ENCODE data around the gene STXBP3. TPM values are rescaled to one million over a fixed set of nuclear protein-coding genes. Genes with fewer than 3 reads are reported as not detected.

The STXBP3 gene
- total RNA-seq, 1 experiment from 2014 or later = 68.9 TPM

DNA sequence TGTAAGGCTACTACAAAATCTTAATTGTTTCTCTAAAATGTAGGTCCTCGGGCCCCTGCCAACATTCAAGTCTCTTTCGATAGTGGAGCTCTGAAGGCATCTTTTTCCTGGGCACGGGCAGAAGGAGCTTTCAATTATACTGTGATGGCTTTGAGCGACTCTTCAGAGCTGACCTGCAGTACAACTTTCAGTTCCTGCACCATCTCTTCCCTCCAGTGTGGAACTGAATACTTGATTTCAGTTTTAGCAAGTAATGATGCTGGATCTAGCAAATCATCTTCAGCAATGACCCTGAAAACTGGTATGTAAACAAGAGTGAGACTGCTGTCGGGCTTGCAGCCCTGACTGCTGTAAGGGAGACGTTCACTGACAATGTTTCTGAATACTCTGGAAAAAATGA, 24.2 kb upstream of the STXBP3 start:
- no peak overlapping the region; the same call in 1 of the 2 replicates for H2AFZ ChIP-seq (ENCODE audit: low read length)
- H4K20me1 ChIP-seq (ENCODE audit: insufficient read depth, low read depth, low read length) = no peaks in the 10 kb centered on the region
- no peak overlapping the region for H3K4me3 ChIP-seq (ENCODE audit: low read length)
- no peak for DNase-seq
- no peak overlapping the region for H3K27ac ChIP-seq (ENCODE audit: low read length)
- H3K4me2 ChIP-seq (ENCODE audit: low read depth, low read length, poor library complexity, severe bottlenecking) = no peak overlapping the region
- H3K9me2 ChIP-seq (replicated peaks; ENCODE audit: insufficient read depth, low read length) = no peaks in the 10 kb centered on the region
- no peaks in the 10 kb centered on the region for H3K36me3 ChIP-seq (ENCODE audit: insufficient read depth, low read length)
- peaks cover 2% of the 10 kb centered on the region; the same call in 1 of the 2 replicates for H3K4me1 ChIP-seq (ENCODE audit: low read length)
- H3K9ac ChIP-seq (ENCODE audit: low read length) = no peak overlapping the region
- H3K79me2 ChIP-seq (ENCODE audit: low read length) = no peaks in the 10 kb centered on the region
- H3K9me3 ChIP-seq (ENCODE audit: low read length) = no peaks in the 10 kb centered on the region
- H3K27me3 ChIP-seq (ENCODE audit: low read length) = no peaks in the 10 kb centered on the region

- no peaks in the 10 kb centered on the region for H3K9me2 ChIP-seq (replicated peaks; ENCODE audit: insufficient read depth, low read length)
Observed at GRCh38 chr1:108725906-108726305, 20.6 kb upstream of the STXBP3 start.

GRCh38 chr1:108728327-108728923, 18.0 kb upstream of the STXBP3 start:
- Histone ChIP-seq H3K9me3 (ENCODE audit: low read length) (no peaks in the 10 kb centered on the region), H3K79me2 (ENCODE audit: low read length) (no peaks in the 10 kb centered on the region), H3K4me3 (ENCODE audit: low read length) (no peak overlapping the region), H3K9ac (ENCODE audit: low read length) (no peak overlapping the region), H3K9me2 (replicated peaks; ENCODE audit: insufficient read depth, low read length) (no peaks in the 10 kb centered on the region), H3K27me3 (ENCODE audit: low read length) (0 out of 2 replicates have a peak, but pooled peaks cover 2% of the 10 kb centered on the region), H3K4me2 (ENCODE audit: low read depth, low read length, poor library complexity, severe bottlenecking) (no peak overlapping the region), H3K27ac (ENCODE audit: low read length) (no peak overlapping the region), H2AFZ (ENCODE audit: low read length) (no peak overlapping the region), H3K36me3 (ENCODE audit: insufficient read depth, low read length) (no peaks in the 10 kb centered on the region), H3K4me1 (ENCODE audit: low read length) (peaks cover 5% of the 10 kb centered on the region; the same call in 1 of the 2 replicates), H4K20me1 (ENCODE audit: insufficient read depth, low read depth, low read length) (no peaks in the 10 kb centered on the region)
- no peak for DNase-seq

More at GRCh38 chr1:108725906-108726305, 20.6 kb upstream of the STXBP3 start:
- no peaks in the 10 kb centered on the region for H3K79me2 ChIP-seq (ENCODE audit: low read length)
- no peak overlapping the region for H3K9ac ChIP-seq (ENCODE audit: low read length)
- DNase-seq = no peak
- no peak overlapping the region for H2AFZ ChIP-seq (ENCODE audit: low read length)
- H3K27ac ChIP-seq (ENCODE audit: low read length) = no peak overlapping the region
- H3K27me3 ChIP-seq (ENCODE audit: low read length) = 0 out of 2 replicates have a peak, but pooled peaks cover 2% of the 10 kb centered on the region
- peaks cover 3% of the 10 kb centered on the region; the same call in 1 of the 2 replicates for H3K4me1 ChIP-seq (ENCODE audit: low read length)
- H3K36me3 ChIP-seq (ENCODE audit: insufficient read depth, low read length) = no peaks in the 10 kb centered on the region
- H3K4me2 ChIP-seq (ENCODE audit: low read depth, low read length, poor library complexity, severe bottlenecking) = no peak overlapping the region
- no peaks in the 10 kb centered on the region for H3K9me3 ChIP-seq (ENCODE audit: low read length)
- H4K20me1 ChIP-seq (ENCODE audit: insufficient read depth, low read depth, low read length) = no peaks in the 10 kb centered on the region
- no peak overlapping the region for H3K4me3 ChIP-seq (ENCODE audit: low read length)

- Histone ChIP-seq H3K79me2 (ENCODE audit: low read length) (no peaks in the 10 kb centered on the region), H2AFZ (ENCODE audit: low read length) (no peak overlapping the region), H3K4me2 (ENCODE audit: low read depth, low read length, poor library complexity, severe bottlenecking) (no peak overlapping the region), H3K4me3 (ENCODE audit: low read length) (no peak overlapping the region), H3K9me2 (replicated peaks; ENCODE audit: insufficient read depth, low read length) (no peaks in the 10 kb centered on the region), H3K27ac (ENCODE audit: low read length) (no peak overlapping the region), H3K36me3 (ENCODE audit: insufficient read depth, low read length) (no peaks in the 10 kb centered on the region), H3K9me3 (ENCODE audit: low read length) (no peaks in the 10 kb centered on the region), H3K4me1 (ENCODE audit: low read length) (peaks cover 5% of the 10 kb centered on the region; the same call in 1 of the 2 replicates), H4K20me1 (ENCODE audit: insufficient read depth, low read depth, low read length) (no peaks in the 10 kb centered on the region), H3K27me3 (ENCODE audit: low read length) (0 out of 2 replicates have a peak, but pooled peaks cover 2% of the 10 kb centered on the region), H3K9ac (ENCODE audit: low read length) (no peak overlapping the region)
- DNase-seq = no peak
Observed at GRCh38 chr1:108729481-108729880, 17.0 kb upstream of the STXBP3 start.

DNA sequence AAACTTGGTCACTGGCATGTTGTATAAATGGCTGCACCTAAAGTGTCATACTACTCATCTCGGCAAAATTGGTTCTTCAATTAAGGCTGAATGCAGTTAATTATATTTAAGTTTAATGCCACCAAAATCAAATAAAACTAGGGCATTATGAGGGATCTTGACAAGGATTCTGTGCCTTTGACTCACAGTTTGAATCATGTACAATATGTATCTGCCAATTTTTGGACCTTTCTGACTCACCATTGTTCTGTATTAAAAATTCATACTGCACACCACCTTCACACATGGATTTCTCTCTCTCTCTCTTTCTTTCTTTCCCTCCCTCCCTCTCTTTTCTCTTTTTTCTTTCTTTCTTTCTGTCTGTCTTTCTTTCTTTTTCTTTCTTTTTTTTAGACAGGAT, 14.1 kb upstream of the STXBP3 start:
- Histone ChIP-seq H2AFZ (ENCODE audit: low read length) (no peak overlapping the region), H3K4me3 (ENCODE audit: low read length) (no peak overlapping the region), H3K36me3 (ENCODE audit: insufficient read depth, low read length) (no peaks in the 10 kb centered on the region), H4K20me1 (ENCODE audit: insufficient read depth, low read depth, low read length) (no peaks in the 10 kb centered on the region), H3K4me2 (ENCODE audit: low read depth, low read length, poor library complexity, severe bottlenecking) (no peak overlapping the region), H3K9ac (ENCODE audit: low read length) (no peak overlapping the region), H3K4me1 (ENCODE audit: low read length) (peaks cover 5% of the 10 kb centered on the region; the same call in 1 of the 2 replicates), H3K9me2 (replicated peaks; ENCODE audit: insufficient read depth, low read length) (no peaks in the 10 kb centered on the region), H3K27ac (ENCODE audit: low read length) (no peak overlapping the region), H3K79me2 (ENCODE audit: low read length) (no peaks in the 10 kb centered on the region), H3K9me3 (ENCODE audit: low read length) (no peaks in the 10 kb centered on the region), H3K27me3 (ENCODE audit: low read length) (0 out of 2 replicates have a peak, but pooled peaks cover 2% of the 10 kb centered on the region)
- DNase-seq = no peak

GRCh38 chr1:108734171-108734865, 12.2 kb upstream of the STXBP3 start:
- no peak for DNase-seq
- 0 out of 2 replicates have a peak, but pooled peaks cover 2% of the 10 kb centered on the region for H3K27me3 ChIP-seq (ENCODE audit: low read length)
- H3K4me3 ChIP-seq (ENCODE audit: low read length) = no peak overlapping the region
- no peak overlapping the region for H3K27ac ChIP-seq (ENCODE audit: low read length)
- H3K36me3 ChIP-seq (ENCODE audit: insufficient read depth, low read length) = no peaks in the 10 kb centered on the region
- no peaks in the 10 kb centered on the region for H3K9me3 ChIP-seq (ENCODE audit: low read length)
- H3K4me1 ChIP-seq (ENCODE audit: low read length) = peaks cover 5% of the 10 kb centered on the region; the same call in 1 of the 2 replicates
- H3K79me2 ChIP-seq (ENCODE audit: low read length) = no peaks in the 10 kb centered on the region
- no peaks in the 10 kb centered on the region for H3K9me2 ChIP-seq (replicated peaks; ENCODE audit: insufficient read depth, low read length)
- H3K4me2 ChIP-seq (ENCODE audit: low read depth, low read length, poor library complexity, severe bottlenecking) = no peak overlapping the region
- no peak overlapping the region for H3K9ac ChIP-seq (ENCODE audit: low read length)
- no peak overlapping the region for H2AFZ ChIP-seq (ENCODE audit: low read length)
- H4K20me1 ChIP-seq (ENCODE audit: insufficient read depth, low read depth, low read length) = no peaks in the 10 kb centered on the region

- Histone ChIP-seq H3K4me1 (ENCODE audit: low read length) (peaks cover 7% of the 10 kb centered on the region), H3K36me3 (ENCODE audit: insufficient read depth, low read length) (no peaks in the 10 kb centered on the region), H3K9ac (ENCODE audit: low read length) (no peak overlapping the region), H3K4me3 (ENCODE audit: low read length) (no peak overlapping the region), H4K20me1 (ENCODE audit: insufficient read depth, low read depth, low read length) (no peaks in the 10 kb centered on the region), H3K9me3 (ENCODE audit: low read length) (no peaks in the 10 kb centered on the region), H3K79me2 (ENCODE audit: low read length) (peaks cover 6% of the 10 kb centered on the region), H3K9me2 (replicated peaks; ENCODE audit: insufficient read depth, low read length) (no peaks in the 10 kb centered on the region), H3K27me3 (ENCODE audit: low read length) (no peaks in the 10 kb centered on the region), H3K4me2 (ENCODE audit: low read depth, low read length, poor library complexity, severe bottlenecking) (no peak overlapping the region), H2AFZ (ENCODE audit: low read length) (no peak overlapping the region), H3K27ac (ENCODE audit: low read length) (no peak overlapping the region)
- DNase-seq = no peak
Observed at GRCh38 chr1:108742253-108742652, 4.2 kb upstream of the STXBP3 start.

DNA sequence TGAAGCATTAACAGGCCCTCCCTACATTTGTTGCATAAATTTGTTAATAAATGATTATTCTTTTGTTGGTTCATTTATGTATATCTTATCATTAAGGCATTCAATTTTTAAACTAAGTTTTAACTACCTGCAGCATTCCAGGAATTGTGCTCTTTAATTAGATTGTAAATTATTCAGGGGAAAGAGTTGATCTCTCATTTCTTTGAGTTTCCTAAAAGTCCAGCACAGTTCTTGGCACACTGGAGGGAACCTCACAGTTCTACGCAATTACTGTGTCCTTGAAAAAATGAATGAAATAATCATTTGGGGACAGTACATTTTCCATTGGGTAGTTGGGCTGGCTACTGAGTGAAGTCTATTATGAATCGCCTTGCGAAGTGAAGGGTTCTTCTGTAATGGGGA, 493 bp upstream of the STXBP3 start:
- Histone ChIP-seq H3K4me1 (ENCODE audit: low read length) (peaks cover 10% of the 10 kb centered on the region), H3K9me3 (ENCODE audit: low read length) (no peaks in the 10 kb centered on the region), H3K79me2 (ENCODE audit: low read length) (peaks cover 43% of the 10 kb centered on the region), H2AFZ (ENCODE audit: low read length) (peak overlapping the region; percentile 55; the same call in 1 of the 2 replicates), H3K27me3 (ENCODE audit: low read length) (no peaks in the 10 kb centered on the region), H3K9ac (ENCODE audit: low read length) (no peak overlapping the region; the same call in 1 of the 2 replicates), H4K20me1 (ENCODE audit: insufficient read depth, low read depth, low read length) (no peaks in the 10 kb centered on the region), H3K36me3 (ENCODE audit: insufficient read depth, low read length) (0 out of 2 replicates have a peak, but pooled peaks cover 7% of the 10 kb centered on the region), H3K27ac (ENCODE audit: low read length) (no peak overlapping the region), H3K4me3 (ENCODE audit: low read length) (no peak overlapping the region), H3K9me2 (replicated peaks; ENCODE audit: insufficient read depth, low read length) (no peaks in the 10 kb centered on the region), H3K4me2 (ENCODE audit: low read depth, low read length, poor library complexity, severe bottlenecking) (no peak overlapping the region)
- DNase-seq = no peak
